Measurements from ENCODE around the gene PDPK1. TPM values are rescaled to one million over a fixed set of nuclear protein-coding genes. Genes with fewer than 3 reads are reported as not detected.
"Not testable (repeated sequence)": the region's sequence is repeated elsewhere in the genome, so short reads cannot be mapped to it uniquely, and the experiment has no call there.

PDPK1 gene
- total and polyA plus RNA-seq, 2 donors (not counting 1 experiment from before 2014, with no cell fraction given) = 25.9 to 30.7 TPM

DNA sequence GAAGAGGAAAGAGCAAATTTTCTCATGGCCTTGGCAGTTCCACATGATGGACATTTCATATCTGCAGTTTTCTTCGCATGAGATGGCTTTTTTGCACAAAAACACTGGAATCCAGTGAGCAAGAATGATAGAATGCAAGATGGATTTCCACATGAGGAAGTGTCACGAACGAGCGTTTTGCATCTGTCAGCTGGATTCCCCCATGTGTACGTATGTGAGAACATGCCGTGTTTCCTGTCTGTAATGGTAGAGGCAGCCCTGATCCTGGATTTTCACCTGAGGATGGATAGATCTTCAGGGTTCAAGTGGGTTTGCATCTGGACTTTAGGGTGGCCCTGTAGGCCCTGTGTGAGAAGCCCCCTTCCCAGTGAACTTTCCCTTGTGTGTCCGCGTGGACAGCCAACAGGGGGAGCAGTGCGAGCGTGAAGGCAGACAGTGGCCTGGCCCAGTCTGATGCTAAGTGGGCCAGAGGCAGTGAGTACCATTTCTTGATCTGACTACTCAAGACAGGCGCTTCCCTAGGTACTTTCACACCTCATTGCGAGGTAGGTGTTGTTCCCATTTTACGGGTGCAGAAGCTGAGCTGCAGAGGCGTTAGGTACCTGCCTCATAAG, 2.1 kb downstream of the PDPK1 start:
- H3K9ac ChIP-seq (ENCODE audit: insufficient read depth, low read length); H3K9me3 ChIP-seq (ENCODE audit: control insufficient read depth, insufficient read depth, low read depth, low read length); DNase-seq (ENCODE audit: low read depth in 2 of 2); H2AFZ ChIP-seq (ENCODE audit: low read length); H4K20me1 ChIP-seq (ENCODE audit: control insufficient read depth, extremely low read depth, insufficient read depth, low read length); H3K4me3 ChIP-seq (replicated peaks in 1 of 4; ENCODE audit: control extremely low read depth in 1 of 4, insufficient read depth in 1 of 4, low read depth in 3 of 4, low read length in 4 of 4); H3K36me3 ChIP-seq (ENCODE audit: control insufficient read depth, insufficient read depth, low read length); H3K27me3 ChIP-seq (ENCODE audit: control insufficient read depth, insufficient read depth, low read length): not testable (repeated sequence)
- Histone ChIP-seq H3K4me1 (ENCODE audit: control insufficient read depth, extremely low read depth, insufficient read depth, low read length) (peaks cover 24% of the 10 kb centered on the region), H3K27ac (ENCODE audit: insufficient read depth, low read length) (peak overlapping the region; percentile 52), H3K4me2 (ENCODE audit: extremely low read depth, insufficient read depth, low read length) (peak overlapping the region; percentile 25), H3K79me2 (ENCODE audit: control insufficient read depth, insufficient read depth, low read length) (peaks cover 42% of the 10 kb centered on the region)
- TF ChIP-seq, protein P1, sequence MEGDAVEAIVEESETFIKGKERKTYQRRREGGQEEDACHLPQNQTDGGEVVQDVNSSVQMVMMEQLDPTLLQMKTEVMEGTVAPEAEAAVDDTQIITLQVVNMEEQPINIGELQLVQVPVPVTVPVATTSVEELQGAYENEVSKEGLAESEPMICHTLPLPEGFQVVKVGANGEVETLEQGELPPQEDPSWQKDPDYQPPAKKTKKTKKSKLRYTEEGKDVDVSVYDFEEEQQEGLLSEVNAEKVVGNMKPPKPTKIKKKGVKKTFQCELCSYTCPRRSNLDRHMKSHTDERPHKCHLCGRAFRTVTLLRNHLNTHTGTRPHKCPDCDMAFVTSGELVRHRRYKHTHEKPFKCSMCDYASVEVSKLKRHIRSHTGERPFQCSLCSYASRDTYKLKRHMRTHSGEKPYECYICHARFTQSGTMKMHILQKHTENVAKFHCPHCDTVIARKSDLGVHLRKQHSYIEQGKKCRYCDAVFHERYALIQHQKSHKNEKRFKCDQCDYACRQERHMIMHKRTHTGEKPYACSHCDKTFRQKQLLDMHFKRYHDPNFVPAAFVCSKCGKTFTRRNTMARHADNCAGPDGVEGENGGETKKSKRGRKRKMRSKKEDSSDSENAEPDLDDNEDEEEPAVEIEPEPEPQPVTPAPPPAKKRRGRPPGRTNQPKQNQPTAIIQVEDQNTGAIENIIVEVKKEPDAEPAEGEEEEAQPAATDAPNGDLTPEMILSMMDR (conservative IDR thresholded peaks at IDR 0.05 in 1 of 2, IDR thresholded peaks at IDR 0.05 in 1 of 2; ENCODE audit: low read depth in 1 of 2, low read length in 2 of 2) = peak; percentile 21 to 42

DNA sequence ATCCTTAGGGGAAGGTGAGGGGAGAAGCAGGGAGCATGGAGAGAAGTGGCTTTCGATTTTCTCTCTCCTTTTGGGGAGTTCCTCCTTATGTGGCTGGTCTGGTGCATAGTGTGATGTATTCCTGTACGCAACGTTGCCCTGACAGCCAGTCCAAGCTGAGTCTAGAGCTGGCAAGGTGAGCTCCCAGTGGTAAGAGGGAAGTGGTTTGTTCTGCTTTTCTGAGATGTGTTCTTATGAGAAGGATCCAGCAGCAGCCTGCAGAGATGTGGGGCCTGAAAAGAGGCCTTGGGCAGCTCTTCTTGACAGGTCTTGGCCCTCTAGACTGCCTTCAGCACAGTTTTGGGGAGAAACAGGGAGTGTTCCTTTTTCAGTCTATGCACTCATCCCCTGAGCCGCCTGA, 3.1 kb downstream of the PDPK1 start:
- H3K79me2 ChIP-seq (ENCODE audit: control insufficient read depth, insufficient read depth, low read length) = peaks cover 51% of the 10 kb centered on the region
- H4K20me1 ChIP-seq (ENCODE audit: control insufficient read depth, extremely low read depth, insufficient read depth, low read length) = not testable (repeated sequence)

DNA sequence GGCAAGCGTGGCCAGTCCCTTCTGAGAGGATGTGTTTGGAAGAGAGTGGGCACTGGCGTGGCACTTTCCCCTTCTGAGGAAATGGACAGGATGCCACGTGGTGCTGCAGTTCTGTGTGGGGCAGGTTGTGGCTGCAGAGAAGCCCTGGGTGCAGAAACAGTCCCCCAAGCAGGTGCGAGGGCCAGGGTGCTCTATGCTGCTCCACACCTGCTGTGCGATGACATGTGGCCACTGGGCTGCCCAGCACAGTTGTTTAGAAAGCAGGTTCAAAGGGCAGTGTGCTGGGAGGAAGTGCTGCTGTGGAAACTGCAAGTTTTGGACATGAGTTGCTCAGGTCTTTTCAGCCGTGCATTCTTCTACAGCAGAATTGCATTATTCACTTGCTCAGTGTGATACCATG, 3.6 kb downstream of the PDPK1 start:
- H3K4me1 ChIP-seq (ENCODE audit: control insufficient read depth, extremely low read depth, insufficient read depth, low read length) = peaks cover 18% of the 10 kb centered on the region
- not testable (repeated sequence) for H2AFZ ChIP-seq (ENCODE audit: low read length); H3K27ac ChIP-seq (ENCODE audit: insufficient read depth, low read length); H3K4me3 ChIP-seq (replicated peaks in 1 of 4; ENCODE audit: control extremely low read depth in 1 of 4, insufficient read depth in 1 of 4, low read depth in 3 of 4, low read length in 4 of 4); H4K20me1 ChIP-seq (ENCODE audit: control insufficient read depth, extremely low read depth, insufficient read depth, low read length); DNase-seq (ENCODE audit: low read depth in 2 of 2); H3K27me3 ChIP-seq (ENCODE audit: control insufficient read depth, insufficient read depth, low read length); H3K4me2 ChIP-seq (ENCODE audit: extremely low read depth, insufficient read depth, low read length); H3K9me3 ChIP-seq (ENCODE audit: control insufficient read depth, insufficient read depth, low read depth, low read length); H3K36me3 ChIP-seq (ENCODE audit: control insufficient read depth, insufficient read depth, low read length); H3K9ac ChIP-seq (ENCODE audit: insufficient read depth, low read length)
- H3K79me2 ChIP-seq (ENCODE audit: control insufficient read depth, insufficient read depth, low read length) = peaks cover 56% of the 10 kb centered on the region

More for the DNA sequence above, 3.1 kb downstream of the PDPK1 start:
- not testable (repeated sequence) for H3K9me3 ChIP-seq (ENCODE audit: control insufficient read depth, insufficient read depth, low read depth, low read length); H3K4me2 ChIP-seq (ENCODE audit: extremely low read depth, insufficient read depth, low read length); DNase-seq (ENCODE audit: low read depth in 2 of 2); H3K27ac ChIP-seq (ENCODE audit: insufficient read depth, low read length); H3K9ac ChIP-seq (ENCODE audit: insufficient read depth, low read length); H2AFZ ChIP-seq (ENCODE audit: low read length); H3K4me3 ChIP-seq (replicated peaks in 1 of 4; ENCODE audit: control extremely low read depth in 1 of 4, insufficient read depth in 1 of 4, low read depth in 3 of 4, low read length in 4 of 4); H3K36me3 ChIP-seq (ENCODE audit: control insufficient read depth, insufficient read depth, low read length); H3K27me3 ChIP-seq (ENCODE audit: control insufficient read depth, insufficient read depth, low read length)
- peaks cover 23% of the 10 kb centered on the region for H3K4me1 ChIP-seq (ENCODE audit: control insufficient read depth, extremely low read depth, insufficient read depth, low read length)

DNA sequence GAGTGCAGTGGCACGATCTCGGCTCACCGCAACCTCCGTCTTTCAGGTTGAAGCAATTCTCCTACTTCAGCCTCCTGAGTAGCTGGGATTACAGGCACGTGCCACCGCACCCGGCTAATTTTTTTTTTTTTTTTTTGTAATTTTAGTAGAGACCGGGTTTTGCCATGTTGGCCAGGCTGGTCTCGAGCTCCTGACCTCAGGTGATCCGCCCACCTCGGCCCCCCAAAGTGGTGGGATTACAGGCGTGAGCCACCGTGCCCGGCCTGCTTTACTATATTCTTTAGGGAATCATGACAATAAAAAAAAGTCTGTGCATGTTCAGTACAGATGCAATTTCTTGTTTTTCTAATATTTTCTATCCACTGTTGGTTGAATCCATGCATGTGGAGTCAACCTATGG, 6.0 kb downstream of the PDPK1 start:
- H3K9ac ChIP-seq (ENCODE audit: insufficient read depth, low read length); H2AFZ ChIP-seq (ENCODE audit: low read length); H3K9me3 ChIP-seq (ENCODE audit: control insufficient read depth, insufficient read depth, low read depth, low read length); H3K4me3 ChIP-seq (replicated peaks in 1 of 4; ENCODE audit: control extremely low read depth in 1 of 4, insufficient read depth in 1 of 4, low read depth in 3 of 4, low read length in 4 of 4); H3K36me3 ChIP-seq (ENCODE audit: control insufficient read depth, insufficient read depth, low read length); H3K27ac ChIP-seq (ENCODE audit: insufficient read depth, low read length); H3K4me2 ChIP-seq (ENCODE audit: extremely low read depth, insufficient read depth, low read length); H3K27me3 ChIP-seq (ENCODE audit: control insufficient read depth, insufficient read depth, low read length); DNase-seq (ENCODE audit: low read depth in 2 of 2); H4K20me1 ChIP-seq (ENCODE audit: control insufficient read depth, extremely low read depth, insufficient read depth, low read length): not testable (repeated sequence)
- H3K79me2 ChIP-seq (ENCODE audit: control insufficient read depth, insufficient read depth, low read length) = peaks cover 55% of the 10 kb centered on the region
- H3K4me1 ChIP-seq (ENCODE audit: control insufficient read depth, extremely low read depth, insufficient read depth, low read length) = peaks cover 17% of the 10 kb centered on the region

DNA sequence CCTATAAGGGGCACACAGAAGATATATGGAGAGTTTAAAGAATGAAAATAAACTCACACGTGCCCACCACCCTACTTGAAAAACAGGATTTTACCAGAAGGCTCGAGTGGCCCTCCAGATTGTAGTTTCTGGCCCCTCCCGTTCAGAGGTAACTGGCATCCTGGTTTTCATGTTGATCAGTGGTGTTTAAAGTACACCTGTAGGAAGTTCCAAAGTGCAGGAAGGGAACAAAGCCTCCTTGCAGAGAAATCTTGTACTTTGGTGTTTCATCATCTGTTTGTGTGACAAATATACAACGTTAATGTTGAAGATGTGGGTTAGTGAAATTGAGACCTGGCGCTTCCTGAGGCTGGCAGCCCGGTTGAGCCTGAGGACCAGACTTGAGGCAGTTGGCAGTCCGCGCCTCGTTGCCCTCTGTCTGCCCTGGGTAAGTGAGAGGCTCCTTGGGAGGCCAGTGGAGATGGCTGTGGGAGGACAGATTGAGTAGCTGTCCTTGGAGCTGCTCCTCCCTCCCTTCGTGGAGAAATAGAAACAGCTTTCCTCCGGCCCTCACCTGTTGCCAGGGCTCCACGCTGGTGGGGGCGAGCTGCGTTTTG, 12.6 kb downstream of the PDPK1 start:
- not testable (repeated sequence) for H4K20me1 ChIP-seq (ENCODE audit: control insufficient read depth, extremely low read depth, insufficient read depth, low read length); H3K27ac ChIP-seq (ENCODE audit: insufficient read depth, low read length); H3K27me3 ChIP-seq (ENCODE audit: control insufficient read depth, insufficient read depth, low read length); H3K4me1 ChIP-seq (ENCODE audit: control insufficient read depth, extremely low read depth, insufficient read depth, low read length); H3K9ac ChIP-seq (ENCODE audit: insufficient read depth, low read length); H3K9me3 ChIP-seq (ENCODE audit: control insufficient read depth, insufficient read depth, low read depth, low read length); H3K4me2 ChIP-seq (ENCODE audit: extremely low read depth, insufficient read depth, low read length); DNase-seq (ENCODE audit: low read depth in 2 of 2); H3K4me3 ChIP-seq (replicated peaks in 1 of 4; ENCODE audit: control extremely low read depth in 1 of 4, insufficient read depth in 1 of 4, low read depth in 3 of 4, low read length in 4 of 4); H3K36me3 ChIP-seq (ENCODE audit: control insufficient read depth, insufficient read depth, low read length); H2AFZ ChIP-seq (ENCODE audit: low read length)
- peaks cover 16% of the 10 kb centered on the region for H3K79me2 ChIP-seq (ENCODE audit: control insufficient read depth, insufficient read depth, low read length)
